ENCODE measurements around the gene LRMDA.

DNA sequence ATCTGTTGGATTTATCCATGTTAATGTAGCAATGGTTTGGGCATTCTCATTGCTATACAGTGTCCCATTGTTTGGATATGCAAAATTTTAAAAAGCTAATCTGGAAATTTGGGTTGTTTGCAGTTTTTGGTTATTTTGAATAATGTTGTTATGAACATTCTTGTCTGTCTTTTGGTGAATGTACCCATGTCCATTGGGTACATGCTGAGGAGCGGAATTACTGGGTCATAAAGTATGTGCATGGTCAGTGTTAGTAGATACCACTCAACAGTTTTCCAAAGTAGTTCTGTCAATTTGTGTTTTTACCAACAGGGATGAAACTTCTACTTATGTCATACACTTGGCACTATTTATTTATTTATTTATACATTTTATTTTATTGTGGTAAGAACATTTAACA lies 153.9 kb downstream of the LRMDA start:
- TF ChIP-seq, protein P1, sequence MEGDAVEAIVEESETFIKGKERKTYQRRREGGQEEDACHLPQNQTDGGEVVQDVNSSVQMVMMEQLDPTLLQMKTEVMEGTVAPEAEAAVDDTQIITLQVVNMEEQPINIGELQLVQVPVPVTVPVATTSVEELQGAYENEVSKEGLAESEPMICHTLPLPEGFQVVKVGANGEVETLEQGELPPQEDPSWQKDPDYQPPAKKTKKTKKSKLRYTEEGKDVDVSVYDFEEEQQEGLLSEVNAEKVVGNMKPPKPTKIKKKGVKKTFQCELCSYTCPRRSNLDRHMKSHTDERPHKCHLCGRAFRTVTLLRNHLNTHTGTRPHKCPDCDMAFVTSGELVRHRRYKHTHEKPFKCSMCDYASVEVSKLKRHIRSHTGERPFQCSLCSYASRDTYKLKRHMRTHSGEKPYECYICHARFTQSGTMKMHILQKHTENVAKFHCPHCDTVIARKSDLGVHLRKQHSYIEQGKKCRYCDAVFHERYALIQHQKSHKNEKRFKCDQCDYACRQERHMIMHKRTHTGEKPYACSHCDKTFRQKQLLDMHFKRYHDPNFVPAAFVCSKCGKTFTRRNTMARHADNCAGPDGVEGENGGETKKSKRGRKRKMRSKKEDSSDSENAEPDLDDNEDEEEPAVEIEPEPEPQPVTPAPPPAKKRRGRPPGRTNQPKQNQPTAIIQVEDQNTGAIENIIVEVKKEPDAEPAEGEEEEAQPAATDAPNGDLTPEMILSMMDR (IDR thresholded peaks at IDR 0.05), result no peak
- TF ChIP-seq EZH2 (IDR thresholded peaks at IDR 0.05), result no peak
- no peak for TF ChIP-seq EZH2phosphoT487 (IDR thresholded peaks at IDR 0.05)

Data from neural progenitor cell (in vitro differentiated cells).